SK-N-SH (cell line): ENCODE data around the gene OS9. TPM values are rescaled to one million over a fixed set of nuclear protein-coding genes. Genes with fewer than 3 reads are reported as not detected.
"Not testable (repeated sequence)": the region's sequence is repeated elsewhere in the genome, so short reads cannot be mapped to it uniquely, and the experiment has no call there.

Experiments
- CTCF ChIA-PET: fragments of 300-600, 350-600 bp; formaldehyde crosslinking; extraction: SDS; loops from one replicate; lab custom pipeline; 2021; lab: Yijun Ruan, JAX
- POLR2A ChIA-PET: fragments of 350-600 bp; sonication (Branson Sonifier 250); formaldehyde crosslinking; extraction: SDS; loops from one replicate; lab custom pipeline; 2020; ENCODE audit warnings: antibody characterized with exemption, inconsistent platforms; lab: Yijun Ruan, JAX
- DNase-seq: peaks from one replicate; pipeline ENCODE4 v3.0.0; 2012
- H2AFZ ChIP-seq: fragments of 200-600 bp; sonication (generic); 2 replicates; pipeline ENCODE4 v1.8.1; 2016; ENCODE audit warnings: antibody characterized with exemption, mild to moderate bottlenecking, low read depth
- H3F3A ChIP-seq: fragments of 200-600 bp; sonication (generic); replicated peaks from 2 replicates; pipeline ENCODE3; 2016; ENCODE audit warnings: antibody characterized with exemption, mild to moderate bottlenecking; ENCODE audit not compliant: insufficient read depth
- H3K27ac ChIP-seq, 2 experiments: fragments of 200-500 bp in 1 of 2; fragments of 200-600 bp in 1 of 2; sonication (Bioruptor generic) in 1 of 2; sonication (generic), shearing (Covaris generic) in 1 of 2; 2 replicates each; pipeline versions ENCODE4 v1.5.1 to v1.6.1; 2014 to 2016; ENCODE audit warnings: low read depth in 2 of 2, inconsistent platforms in 1 of 2, low read length in 1 of 2, mild to moderate bottlenecking in 1 of 2, mixed read lengths in 1 of 2
- H3K27me3 ChIP-seq: fragments of 200-600 bp; sonication (generic), shearing (Covaris generic); 2 replicates; pipeline ENCODE4 v1.6.1; 2016; ENCODE audit warnings: mixed run types; ENCODE audit not compliant: insufficient read depth
- H3K36me3 ChIP-seq, 2 experiments: fragments of 200-500 bp in 1 of 2; fragments of 200-600 bp in 1 of 2; sonication (Bioruptor generic) in 1 of 2; sonication (generic) in 1 of 2; replicated peaks in 1 of 2; 2 replicates each; pipeline versions ENCODE3 to v1.5.1; 2014 to 2016; ENCODE audit warnings: low read length in 1 of 2, mild to moderate bottlenecking in 1 of 2; ENCODE audit not compliant: insufficient read depth in 2 of 2, control insufficient read depth in 1 of 2
- H3K4me1 ChIP-seq, 2 experiments: fragments of 200-500 bp in 1 of 2; fragments of 200-600 bp in 1 of 2; sonication (Bioruptor generic) in 1 of 2; sonication (generic), shearing (Covaris generic) in 1 of 2; 2 replicates each; pipeline versions ENCODE4 v1.5.1 to v1.6.1; 2014 to 2016; ENCODE audit warnings: low read depth in 1 of 2, low read length in 1 of 2, mixed run types in 1 of 2; ENCODE audit not compliant: insufficient read depth in 2 of 2, control insufficient read depth in 1 of 2
- H3K4me2 ChIP-seq: fragments of 200-600 bp; sonication (generic), shearing (Covaris generic); 2 replicates; pipeline ENCODE4 v1.6.1; 2017; ENCODE audit warnings: mixed run types
- H3K4me3 ChIP-seq, 2 experiments: fragments of 200-500 bp in 1 of 2; fragments of 200-600 bp in 1 of 2; sonication (Bioruptor generic) in 1 of 2; sonication (generic), shearing (Covaris generic) in 1 of 2; 2 replicates each; pipeline versions ENCODE4 v1.5.1 to v1.8.1; 2014 to 2016; ENCODE audit warnings: low read depth in 2 of 2, inconsistent platforms in 1 of 2, low read length in 1 of 2, mild to moderate bottlenecking in 1 of 2, mixed read lengths in 1 of 2, moderate library complexity in 1 of 2
- H3K79me2 ChIP-seq: fragments of 200-600 bp; sonication (generic); 2 replicates; pipeline ENCODE4 v1.8.1; 2017; ENCODE audit warnings: mild to moderate bottlenecking; ENCODE audit not compliant: insufficient read depth
- H3K9ac ChIP-seq: fragments of 200-600 bp; sonication (generic); 2 replicates; pipeline ENCODE4 v1.6.1; 2017; ENCODE audit warnings: mixed run types
- H3K9me2 ChIP-seq: fragments of 200-600 bp; sonication (generic); 2 replicates; pipeline ENCODE4 v1.6.1; 2017; ENCODE audit warnings: mixed run types
- H3K9me3 ChIP-seq: fragments of 200-600 bp; sonication (generic); 2 replicates; pipeline ENCODE4 v1.6.1; 2017; ENCODE audit warnings: mixed run types, mild to moderate bottlenecking, moderate library complexity
- H4K20me1 ChIP-seq: fragments of 200-600 bp; sonication (generic); 2 replicates; pipeline ENCODE4 v1.6.1; 2017; ENCODE audit warnings: mild to moderate bottlenecking, mixed run types; ENCODE audit not compliant: insufficient read depth
- EZH2phosphoT487 ChIP-seq: fragments of 200-600 bp; sonication (generic); IDR thresholded peaks from 2 replicates; pipeline ENCODE4 v1.6.1; 2017; ENCODE audit warnings: low read depth, mixed run types, mild to moderate bottlenecking, antibody characterized with exemption, moderate library complexity, borderline replicate concordance
- FOSL2 ChIP-seq: IDR thresholded peaks from 2 replicates; pipeline ENCODE4 v1.4.0; 2012; ENCODE audit warnings: low read depth, mild to moderate bottlenecking, moderate library complexity, borderline replicate concordance
- FOXM1 ChIP-seq: IDR thresholded peaks from 2 replicates; pipeline ENCODE4 v1.4.0; 2012; ENCODE audit warnings: low read depth, mild to moderate bottlenecking
- GABPA ChIP-seq: IDR thresholded peaks from 2 replicates; pipeline ENCODE4 v1.4.0; 2012; ENCODE audit warnings: low read depth, mild to moderate bottlenecking
- MXI1 ChIP-seq: IDR thresholded peaks from 2 replicates; pipeline ENCODE4 v1.6.1; 2012; ENCODE audit warnings: mild to moderate bottlenecking, low read depth, low read length, improper control_type of control experiment
- REST ChIP-seq: IDR thresholded peaks from 2 replicates; pipeline ENCODE4 v1.6.1; 2012; ENCODE audit warnings: mild to moderate bottlenecking, low read depth, low read length, moderate library complexity
- WGBS: methylation state at CpG from one replicate; pipeline ENCODE4 v1.1.6; 2017; ENCODE audit warnings: low lambda C conversion rate; 5-methylcytosine and 5-hydroxymethylcytosine counted together
- polyA plus RNA-seq, 3 experiments: library from polyadenylated mRNA; depleted of rRNA; stranded (reverse); fragments of >200 nt; gene quantifications; 2 replicates each; pipeline ENCODE4 v1.2.3, GENCODE V29; 2012

Gene OS9
- polyA plus RNA-seq, 1 of the 3 experiments (the other 2 are of a cell fraction), result 280 TPM

GRCh38 chr12:57713209-57713608 lies 19.3 kb downstream of the OS9 start:
- H3K4me3 ChIP-seq, result no peak overlapping the region
- TF ChIP-seq GABPA (no peak), FOXM1 (no peak), EZH2phosphoT487 (no peak), FOSL2 (no peak), REST (no peak), MXI1 (no peak)
- H3K36me3 ChIP-seq, result peaks cover 15 to 32% of the 10 kb centered on the region in 2 experiments
- H3K27ac ChIP-seq, result no peak overlapping the region
- no peak overlapping the region for H3K9ac ChIP-seq
- CTCF ChIA-PET, result interaction anchor here (1.1 to 2.1 kb wide), 4 partner anchors 10 to 130 kb away, joined by 4 to 7 read pairs (median 6); partner anchors contain the start of gene OS9
- no peak for DNase-seq
- no peaks in the 10 kb centered on the region for H3K9me2 ChIP-seq
- H3F3A ChIP-seq, result peaks cover 10% of the 10 kb centered on the region
- H3K4me2 ChIP-seq, result no peak overlapping the region
- H3K27me3 ChIP-seq, result no peaks in the 10 kb centered on the region
- no peaks in the 10 kb centered on the region for H3K79me2 ChIP-seq
- no peaks in the 10 kb centered on the region for H3K4me1 ChIP-seq
- 85% methylated on average over 5 of the region's 5 CpGs for WGBS
- POLR2A ChIA-PET, result no interaction called here
- H4K20me1 ChIP-seq, result no peaks in the 10 kb centered on the region
- no peak overlapping the region for H2AFZ ChIP-seq
- H3K9me3 ChIP-seq, result peaks cover 8% of the 10 kb centered on the region

DNA sequence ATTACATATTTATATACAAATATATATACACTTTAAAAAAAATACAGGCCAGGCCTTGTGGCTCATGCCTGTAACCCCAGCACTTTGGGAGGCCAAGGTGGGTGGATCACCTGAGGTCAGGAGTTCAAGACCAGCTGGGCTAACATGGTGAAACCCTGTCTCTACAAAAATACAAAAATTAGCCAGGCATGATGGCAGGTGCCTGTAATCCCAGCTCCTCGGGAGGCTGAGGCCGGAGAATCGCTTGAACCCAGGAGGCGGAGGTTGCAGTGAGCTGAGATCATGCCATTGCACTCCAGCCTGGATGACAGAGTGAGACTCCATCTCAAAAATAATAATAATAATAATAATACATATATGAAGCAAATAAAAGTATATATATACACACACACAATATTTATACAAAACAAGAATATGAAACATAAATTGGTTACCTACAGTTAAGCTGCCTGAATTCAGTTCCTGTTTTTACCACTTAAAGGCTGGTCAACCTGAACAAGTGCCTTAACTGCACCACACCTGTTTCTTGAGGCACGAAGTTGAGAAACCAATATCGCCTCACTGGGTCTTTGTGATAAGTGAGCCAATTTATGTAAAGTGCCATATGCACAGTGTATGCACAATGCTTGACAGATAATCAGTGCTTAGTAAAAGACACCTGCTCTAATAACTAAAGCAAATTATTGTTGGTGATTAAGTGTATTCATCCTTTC lies 21.3 kb downstream of the OS9 start:
- 95% methylated on average over 6 of the region's 6 CpGs for WGBS
- POLR2A ChIA-PET, H3K9me3 ChIP-seq, H3K4me2 ChIP-seq, H3K27me3 ChIP-seq, DNase-seq, H3K79me2 ChIP-seq, H3K4me3 ChIP-seq, H2AFZ ChIP-seq, H4K20me1 ChIP-seq, H3K27ac ChIP-seq, H3K9ac ChIP-seq, H3K9me2 ChIP-seq, H3K4me1 ChIP-seq, H3F3A ChIP-seq: not testable (repeated sequence)
- peaks cover 27 to 32% of the 10 kb centered on the region in 2 experiments for H3K36me3 ChIP-seq
- CTCF ChIA-PET, result interaction anchor here (2.1 to 3.0 kb wide), 2 partner anchors 11 to 12 kb away, joined by 5 to 17 read pairs; no protein-coding TSS in a partner anchor
